K562 (cell line): Measurements from ENCODE around the gene INHBC. TPM values are rescaled to one million over a fixed set of nuclear protein-coding genes. Genes with fewer than 3 reads are reported as not detected.

Source experiments
- ATAC-seq: fragments of 200-7000 bp; cut with Tn5 transposase; 3 replicates; pipeline ENCODE4 v1.9.1; 2020; ENCODE audit warnings: moderate library complexity
- BruUV-seq: library from RNA; stranded (reverse); fragments of 400-500 nt; replicated peaks from 2 replicates; lab custom pipeline; 2021; lab: Mats Ljungman, UMichigan
- CTCF ChIA-PET: fragments of 300-600 bp; formaldehyde crosslinking; extraction: SDS; loops from one replicate; lab custom pipeline; 2021; ENCODE audit warnings: low intra/inter-chr PET ratio; lab: Yijun Ruan, JAX
- POLR2A ChIA-PET: fragments of 300-600, 350-650 bp; sonication (Branson Sonifier 250); formaldehyde crosslinking; extraction: SDS; loops from one replicate; lab custom pipeline; 2021; ENCODE audit warnings: antibody characterized with exemption, inconsistent platforms; lab: Yijun Ruan, JAX
- DNase-seq, 4 experiments: peaks; one replicate each; pipeline versions ENCODE4 v3.0.0 to v3.0.0-alpha.2; 2011 to 2018; ENCODE audit warnings: low spot score in 3 of 4, mixed read lengths in 3 of 4; ENCODE audit errors: extremely low read depth in 1 of 4
- FAIRE-seq: peaks from 2 replicates; lab custom pipeline; 2011; peaks lifted over from hg19 to GRCh38; lab: Jason Lieb, UNC
- H2AFZ ChIP-seq: 2 replicates; pipeline ENCODE4 v1.6.0; 2011; ENCODE audit warnings: low read depth, low read length, control low read depth, inconsistent platforms
- H3K27ac ChIP-seq: fragments of 200-600 bp; 3 replicates; pipeline ENCODE4 v1.8.0; 2011; ENCODE audit warnings: low read depth, mild to moderate bottlenecking, control low read depth, inconsistent platforms, low read length, moderate library complexity, mixed read lengths; ENCODE audit errors: extremely low read depth
- H3K27me3 ChIP-seq, 2 experiments: fragments of 300-600 bp in 1 of 2; 2 replicates in 1 of 2; 3 replicates in 1 of 2; pipeline versions ENCODE4 v1.6.0 to v1.8.0; 2011; ENCODE audit warnings: inconsistent platforms in 2 of 2, low read length in 2 of 2, mild to moderate bottlenecking in 1 of 2, mixed read lengths in 1 of 2, moderate library complexity in 1 of 2; ENCODE audit not compliant: control insufficient read depth in 2 of 2, insufficient read depth in 2 of 2
- H3K36me3 ChIP-seq: fragments of 300-600 bp; 3 replicates; pipeline ENCODE4 v1.8.0; 2011; ENCODE audit warnings: mild to moderate bottlenecking, low read length, inconsistent platforms; ENCODE audit not compliant: control insufficient read depth, insufficient read depth
- H3K4me1 ChIP-seq, 2 experiments: fragments of 200-600 bp in 1 of 2; replicated peaks in 1 of 2; 2 replicates in 1 of 2; 3 replicates in 1 of 2; pipeline versions ENCODE4 v1.5.1 to v1.8.0; 2011; ENCODE audit warnings: inconsistent platforms in 2 of 2, low read length in 2 of 2, mild to moderate bottlenecking in 1 of 2, mixed read lengths in 1 of 2, moderate library complexity in 1 of 2; ENCODE audit not compliant: control insufficient read depth in 2 of 2, insufficient read depth in 2 of 2
- H3K4me2 ChIP-seq: 2 replicates; pipeline ENCODE4 v1.6.1; 2011; ENCODE audit warnings: low read length, control low read depth, inconsistent platforms, mixed read lengths; ENCODE audit not compliant: insufficient read depth
- H3K4me3 ChIP-seq: fragments of 200-600 bp; sonication (generic), shearing (Covaris generic); 2 replicates; pipeline ENCODE4 v1.5.1; 2016; ENCODE audit warnings: control low read depth, inconsistent platforms
- H3K79me2 ChIP-seq: fragments of 200-600 bp; 3 replicates; pipeline ENCODE4 v1.8.0; 2011; ENCODE audit warnings: low read length, inconsistent platforms; ENCODE audit not compliant: control insufficient read depth, insufficient read depth
- H3K9ac ChIP-seq, 2 experiments: 2 replicates each; pipeline versions ENCODE4 v1.6.0 to v1.6.1; 2011; ENCODE audit warnings: low read depth in 2 of 2, low read length in 2 of 2, control low read depth in 1 of 2, inconsistent platforms in 1 of 2, mild to moderate bottlenecking in 1 of 2, mixed read lengths in 1 of 2; ENCODE audit not compliant: insufficient read depth in 1 of 2
- H3K9me1 ChIP-seq: one replicate; pipeline ENCODE4 v1.6.0; 2011; ENCODE audit warnings: inconsistent platforms, mild to moderate bottlenecking, low read length, moderate library complexity; ENCODE audit not compliant: control insufficient read depth, insufficient read depth
- H3K9me3 ChIP-seq: replicated peaks from 2 replicates; pipeline ENCODE4 v1.5.1; 2011; ENCODE audit warnings: low read depth, low read length, inconsistent platforms; ENCODE audit not compliant: control insufficient read depth, insufficient read depth
- H4K20me1 ChIP-seq: replicated peaks from 2 replicates; pipeline ENCODE4 v1.6.1; 2011; ENCODE audit warnings: low read length, inconsistent platforms, mixed read lengths; ENCODE audit not compliant: control insufficient read depth, insufficient read depth
- FOXK1 ChIP-seq: sonication (generic); formaldehyde crosslinking; IDR thresholded peaks from 2 replicates; pipeline ENCODE4 v1.8.0; 2022; ENCODE audit warnings: missing genetic modification reagents, mild to moderate bottlenecking, borderline replicate concordance
- HDAC3 ChIP-seq: fragments of 450-650 bp; IDR thresholded peaks from 2 replicates; pipeline ENCODE4 v1.6.1; 2018; ENCODE audit warnings: borderline replicate concordance, mild to moderate bottlenecking, moderate library complexity; ENCODE audit not compliant: partially characterized antibody
- MCM5 ChIP-seq: fragments of 450-650 bp; IDR thresholded peaks from 2 replicates; pipeline ENCODE4 v1.6.1; 2016; ENCODE audit warnings: low read depth
- NFIC ChIP-seq: fragments of 450-650 bp; IDR thresholded peaks from 2 replicates; pipeline ENCODE4 v1.6.1; 2017; ENCODE audit warnings: mild to moderate bottlenecking, inconsistent platforms
- ZNF232 ChIP-seq: sonication (generic); formaldehyde crosslinking; IDR thresholded peaks from 2 replicates; pipeline ENCODE4 v1.8.0; 2022; ENCODE audit warnings: mild to moderate bottlenecking, missing genetic modification reagents
- ZNF3 ChIP-seq: fragments of 250-450 bp; sonication (Bioruptor Pico); IDR thresholded peaks from 2 replicates; pipeline ENCODE4 v1.5.0; 2021; ENCODE audit warnings: mild to moderate bottlenecking, moderate library complexity
- ZNF436 ChIP-seq: fragments of 250-450, 450-650 bp; sonication (Bioruptor Pico); formaldehyde crosslinking; IDR thresholded peaks from 2 replicates; pipeline ENCODE4 v1.7.0; 2020; ENCODE audit warnings: mild to moderate bottlenecking
- WGBS: fragments of 100-300 bp; shearing (Covaris generic); methylation state at CpG from one replicate; pipeline ENCODE4 v1.1.6; 2016; ENCODE audit warnings: low coverage, mixed read lengths; ENCODE audit not compliant: insufficient coverage; ENCODE audit errors: missing lambda C conversion rate; 5-methylcytosine and 5-hydroxymethylcytosine counted together
- in situ Hi-C: fragments of 300-500 bp; cut with MboI; formaldehyde crosslinking; loops from 4 replicates; pipeline ENCODE4 v1.15.0; 2018; ENCODE audit warnings: inconsistent platforms, mixed read lengths
- intact Hi-C: fragments of 100-400 bp; cut with micrococcal nuclease; formaldehyde crosslinking; loops from 2 replicates; pipeline ENCODE4 v1.14.2; 2022
- polyA plus RNA-seq, 8 experiments: library from polyadenylated mRNA; depleted of rRNA in 4 of 8; stranded (reverse) in 5 of 8; unstranded in 3 of 8; fragments of >200 nt; fragmentation: Nextera tagmentation in 2 of 8; fragmentation: Illumina TruSeq in 1 of 8; extraction: Ambion mirVana in 2 of 8; extraction: Trizol in 1 of 8; gene quantifications; 2 replicates each; pipeline versions ENCODE4 v1.2.1 to v1.2.3, GENCODE V29; 2011 to 2014; ENCODE audit warnings: inconsistent platforms in 1 of 8, missing spikeins in 1 of 8
- total RNA-seq, 7 experiments: library from RNA; depleted of rRNA in 6 of 7; stranded (reverse); fragments of >200 nt in 6 of 7; fragmentation: Illumina TruSeq in 2 of 7; extraction: Trizol in 2 of 7; gene quantifications; 2 replicates each; pipeline versions ENCODE4 v1.2.1 to v1.2.3, GENCODE V29; 2011 to 2021; ENCODE audit warnings: low replicate concordance in 1 of 7
- TF ChIP-seq, protein P1 (sequence below): sonication (generic); formaldehyde crosslinking; IDR thresholded peaks from 2 replicates; pipeline ENCODE4 v1.9.0; 2022; ENCODE audit warnings: mild to moderate bottlenecking, missing genetic modification reagents
- TF ChIP-seq, protein P2 (sequence below): fragments of 200-800 bp; sonication (Bioruptor generic); IDR thresholded peaks from 2 replicates; pipeline ENCODE4 v1.6.1; 2017; ENCODE audit warnings: missing genetic modification characterization, missing compliant biosample characterization

Gene INHBC
- total and polyA plus RNA-seq, 9 of the 15 experiments (the other 6 are each of a cell fraction or from before 2014, with no cell fraction given): 0.07 to 0.24 (median 0.15) TPM; not detected in 4

DNA sequence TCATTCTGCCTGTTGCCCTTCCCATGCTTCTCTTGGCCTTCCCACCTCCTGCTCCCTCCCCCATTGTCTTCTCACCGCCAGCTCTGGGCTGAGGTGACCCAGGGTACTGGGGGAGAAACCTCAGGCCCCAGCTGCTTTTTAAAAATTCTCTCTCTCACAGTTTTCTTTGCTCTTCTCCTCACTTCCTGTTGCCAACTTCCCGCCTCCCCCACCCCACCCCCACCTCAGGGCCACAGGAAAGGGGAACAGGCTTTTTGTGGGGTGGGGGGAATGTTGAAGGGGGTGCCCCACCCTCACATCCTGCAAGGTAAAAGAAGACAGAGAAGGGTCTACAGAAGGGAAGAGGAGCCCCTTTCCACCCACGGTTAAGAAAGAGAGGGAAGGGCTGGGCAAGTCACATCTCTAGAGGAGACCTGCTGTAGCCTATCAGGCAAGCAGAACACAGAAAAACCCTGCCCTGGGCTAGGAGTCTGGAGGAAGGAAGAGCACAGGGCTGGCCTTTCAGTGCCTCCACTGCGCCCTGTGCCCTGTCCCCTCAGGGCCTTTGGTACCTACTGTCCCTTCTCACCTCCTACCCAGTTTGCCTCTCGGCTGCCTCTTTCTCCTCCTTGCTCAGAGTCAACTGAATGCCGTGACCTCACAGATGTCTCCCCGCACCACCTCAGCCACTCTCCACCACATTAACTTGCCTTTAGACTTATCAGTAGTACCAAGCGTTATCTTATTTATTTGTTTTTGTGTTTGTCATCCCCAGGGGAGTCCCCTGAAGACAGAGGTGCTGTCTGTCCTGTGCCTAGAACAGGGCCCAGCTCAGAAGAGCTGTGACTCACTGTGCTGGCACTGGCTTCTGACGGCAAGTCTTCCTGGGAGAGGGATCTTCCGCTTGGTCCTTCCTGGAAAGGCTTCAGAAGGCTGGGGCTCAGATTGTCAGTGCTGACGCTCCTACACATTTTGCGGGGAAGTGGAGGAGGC lies 43.4 kb downstream of the INHBC start (continued):
- no peak for TF ChIP-seq HDAC3
- TF ChIP-seq FOXK1 (CRISPR knock-in tag): no peak
- TF ChIP-seq ZNF232 (CRISPR knock-in tag): no peak
- no peak for TF ChIP-seq MCM5
- TF ChIP-seq, protein P1, sequence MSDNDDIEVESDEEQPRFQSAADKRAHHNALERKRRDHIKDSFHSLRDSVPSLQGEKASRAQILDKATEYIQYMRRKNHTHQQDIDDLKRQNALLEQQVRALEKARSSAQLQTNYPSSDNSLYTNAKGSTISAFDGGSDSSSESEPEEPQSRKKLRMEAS: peak; percentile 21; the same call in 1 of the 2 replicates
- no peak for TF ChIP-seq ZNF436 (CRISPR knock-in tag)

DNA sequence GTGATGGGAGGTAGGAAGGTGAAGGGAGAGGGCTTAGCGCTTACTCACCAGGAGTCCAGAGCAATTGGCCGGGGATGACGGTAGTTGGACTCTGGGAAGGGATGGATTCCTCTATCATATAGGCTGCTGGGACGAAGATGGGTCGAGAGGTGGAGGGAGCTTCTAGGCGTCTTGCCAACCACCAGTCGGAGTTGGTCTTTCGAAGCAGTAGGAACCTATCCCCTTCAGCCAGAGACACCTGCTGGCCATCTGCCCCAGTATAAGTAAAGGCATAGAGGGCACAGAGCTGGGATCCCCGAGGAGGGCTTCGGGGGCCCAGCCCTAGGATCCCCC lies 44.4 kb downstream of the INHBC start:
- Histone ChIP-seq H3K9me1 (no peaks in the 10 kb centered on the region), H4K20me1 (no peaks in the 10 kb centered on the region), H3K27ac (no peak overlapping the region), H3K4me1 (peaks cover 37 to 51% of the 10 kb centered on the region in 2 experiments), H3K27me3 (no peaks in the 10 kb centered on the region), H3K36me3 (no peaks in the 10 kb centered on the region), H3K4me2 (no peak overlapping the region), H3K9me3 (no peaks in the 10 kb centered on the region), H3K9ac (no peak overlapping the region; a peak in 1 of 4 replicates), H3K4me3 (no peak overlapping the region), H3K79me2 (no peaks in the 10 kb centered on the region), H2AFZ (peak overlapping the region; percentile 93; the same call in 1 of the 2 replicates)
- 73% methylated on average over 10 of the region's 10 CpGs for WGBS
- intact Hi-C loops: no loop called here
- ChIA-PET CTCF (no interaction called here), POLR2A (interaction anchor here (0.7 to 2.1 kb wide), 2 partner anchors 9 to 18 kb away, joined by 4 to 5 read pairs; no protein-coding TSS in a partner anchor)
- in situ Hi-C loops: no loop called here
- FAIRE-seq: no peak
- no peak for DNase-seq
- TF ChIP-seq, protein P2, sequence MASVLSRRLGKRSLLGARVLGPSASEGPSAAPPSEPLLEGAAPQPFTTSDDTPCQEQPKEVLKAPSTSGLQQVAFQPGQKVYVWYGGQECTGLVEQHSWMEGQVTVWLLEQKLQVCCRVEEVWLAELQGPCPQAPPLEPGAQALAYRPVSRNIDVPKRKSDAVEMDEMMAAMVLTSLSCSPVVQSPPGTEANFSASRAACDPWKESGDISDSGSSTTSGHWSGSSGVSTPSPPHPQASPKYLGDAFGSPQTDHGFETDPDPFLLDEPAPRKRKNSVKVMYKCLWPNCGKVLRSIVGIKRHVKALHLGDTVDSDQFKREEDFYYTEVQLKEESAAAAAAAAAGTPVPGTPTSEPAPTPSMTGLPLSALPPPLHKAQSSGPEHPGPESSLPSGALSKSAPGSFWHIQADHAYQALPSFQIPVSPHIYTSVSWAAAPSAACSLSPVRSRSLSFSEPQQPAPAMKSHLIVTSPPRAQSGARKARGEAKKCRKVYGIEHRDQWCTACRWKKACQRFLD (CRISPR knock-in tag): 0 out of 2 replicates have a peak, but pooled peaks have one; percentile 64
- TF ChIP-seq NFIC: 0 out of 2 replicates have a peak, but pooled peaks have one; percentile 10
- no peak for TF ChIP-seq ZNF3 (CRISPR knock-in tag)
- no peak for ATAC-seq
- BruUV-seq: no TSS peak
